Neuronal stem cell (in vitro differentiated cells): ENCODE results near the gene RELA.

Experiments used
- DNase-seq: peaks from one replicate; pipeline ENCODE4 v3.0.0-alpha.2; 2013; ENCODE audit warnings: low spot score
- H2AFZ ChIP-seq: one replicate; pipeline ENCODE4 v1.6.1; 2013; ENCODE audit warnings: mild to moderate bottlenecking, low read length, inconsistent platforms
- H2AK5ac ChIP-seq: 2 replicates; pipeline ENCODE4 v1.6.1; 2013; ENCODE audit warnings: low read depth, mild to moderate bottlenecking, inconsistent platforms, low read length, moderate library complexity, mixed read lengths
- H2BK120ac ChIP-seq: 2 replicates; pipeline ENCODE4 v1.6.1; 2013; ENCODE audit warnings: low read depth, mild to moderate bottlenecking, inconsistent platforms, low read length, moderate library complexity, mixed read lengths
- H2BK12ac ChIP-seq: one replicate; pipeline ENCODE4 v1.6.1; 2013; ENCODE audit warnings: low read length, inconsistent platforms
- H2BK15ac ChIP-seq: 2 replicates; pipeline ENCODE4 v1.6.1; 2013; ENCODE audit warnings: mild to moderate bottlenecking, low read length, inconsistent platforms, mixed read lengths
- H2BK5ac ChIP-seq: one replicate; pipeline ENCODE4 v1.6.1; 2013; ENCODE audit warnings: inconsistent platforms, mild to moderate bottlenecking, low read length, moderate library complexity
- H3K14ac ChIP-seq: one replicate; pipeline ENCODE4 v1.6.1; 2013; ENCODE audit warnings: low read length, inconsistent platforms
- H3K18ac ChIP-seq: 2 replicates; pipeline ENCODE4 v1.6.1; 2013; ENCODE audit warnings: low read length, inconsistent platforms
- H3K23ac ChIP-seq: 2 replicates; pipeline ENCODE4 v1.6.1; 2013; ENCODE audit warnings: low read depth, mild to moderate bottlenecking, mixed read lengths, low read length, inconsistent platforms; ENCODE audit not compliant: poor library complexity
- H3K27ac ChIP-seq: replicated peaks from 3 replicates; pipeline ENCODE4 v1.5.1; 2013; ENCODE audit warnings: low read length, inconsistent platforms
- H3K27me3 ChIP-seq, 3 experiments: 2 replicates each; pipeline ENCODE4 v1.6.1; 2013; ENCODE audit warnings: low read length in 3 of 3, mild to moderate bottlenecking in 2 of 3, inconsistent platforms in 1 of 3, low read depth in 1 of 3, mixed read lengths in 1 of 3, moderate library complexity in 1 of 3; ENCODE audit not compliant: control insufficient read depth in 3 of 3, insufficient read depth in 3 of 3
- H3K36me3 ChIP-seq, 2 donors: replicated peaks in 1 of 2; 2 replicates each; pipeline ENCODE4 v1.6.1; 2013; ENCODE audit warnings: low read length in 2 of 2; ENCODE audit not compliant: control insufficient read depth in 2 of 2, insufficient read depth in 2 of 2
- H3K4ac ChIP-seq: 2 replicates; pipeline ENCODE4 v1.6.1; 2013; ENCODE audit warnings: inconsistent platforms, mild to moderate bottlenecking, low read length, moderate library complexity
- H3K4me1 ChIP-seq, 2 donors: 1 replicate in 1 of 2; 2 replicates in 1 of 2; pipeline ENCODE4 v1.6.1; 2013; ENCODE audit warnings: low read length in 2 of 2, low read depth in 1 of 2; ENCODE audit not compliant: control insufficient read depth in 2 of 2, insufficient read depth in 1 of 2
- H3K4me2 ChIP-seq: one replicate; pipeline ENCODE4 v1.6.1; 2013; ENCODE audit warnings: mild to moderate bottlenecking, low read length, inconsistent platforms; ENCODE audit not compliant: insufficient read depth, poor library complexity, severe bottlenecking
- H3K4me3 ChIP-seq, 2 donors: 2 replicates each; pipeline ENCODE4 v1.5.1; 2013; ENCODE audit warnings: low read length in 2 of 2, mild to moderate bottlenecking in 2 of 2, inconsistent platforms in 1 of 2, moderate library complexity in 1 of 2
- H3K79me1 ChIP-seq: one replicate; pipeline ENCODE4 v1.6.1; 2013; ENCODE audit warnings: low read depth, mild to moderate bottlenecking, inconsistent platforms, low read length, moderate library complexity
- H3K9ac ChIP-seq: one replicate; pipeline ENCODE4 v1.6.1; 2013; ENCODE audit warnings: mild to moderate bottlenecking, low read depth, low read length, inconsistent platforms; ENCODE audit not compliant: poor library complexity
- H3K9me3 ChIP-seq, 2 donors: replicated peaks in 1 of 2; 2 replicates each; pipeline versions ENCODE3 to v1.6.1; 2013; ENCODE audit warnings: low read length in 2 of 2, mild to moderate bottlenecking in 2 of 2, inconsistent platforms in 1 of 2, low read depth in 1 of 2, mixed read lengths in 1 of 2, moderate library complexity in 1 of 2; ENCODE audit not compliant: control insufficient read depth in 2 of 2, insufficient read depth in 1 of 2
- H4K8ac ChIP-seq: one replicate; pipeline ENCODE4 v1.6.1; 2013; ENCODE audit warnings: low read depth, mild to moderate bottlenecking, inconsistent platforms, low read length, moderate library complexity
- H4K91ac ChIP-seq: one replicate; pipeline ENCODE4 v1.6.1; 2013; ENCODE audit warnings: low read length, low read depth, mild to moderate bottlenecking, inconsistent platforms; ENCODE audit not compliant: poor library complexity
- WGBS, 2 donors: extraction: QIAGEN DNeasy Blood & Tissue Kit; methylation state at CpG; one replicate each; pipeline ENCODE4 v1.1.7; 2013; ENCODE audit warnings: missing lambda C conversion rate in 2 of 2, mixed read lengths in 1 of 2; ENCODE audit not compliant: insufficient read length in 2 of 2, insufficient replicate concordance in 1 of 2; ENCODE audit errors: extremely low coverage in 2 of 2; 5-methylcytosine and 5-hydroxymethylcytosine counted together

The RELA gene

DNA sequence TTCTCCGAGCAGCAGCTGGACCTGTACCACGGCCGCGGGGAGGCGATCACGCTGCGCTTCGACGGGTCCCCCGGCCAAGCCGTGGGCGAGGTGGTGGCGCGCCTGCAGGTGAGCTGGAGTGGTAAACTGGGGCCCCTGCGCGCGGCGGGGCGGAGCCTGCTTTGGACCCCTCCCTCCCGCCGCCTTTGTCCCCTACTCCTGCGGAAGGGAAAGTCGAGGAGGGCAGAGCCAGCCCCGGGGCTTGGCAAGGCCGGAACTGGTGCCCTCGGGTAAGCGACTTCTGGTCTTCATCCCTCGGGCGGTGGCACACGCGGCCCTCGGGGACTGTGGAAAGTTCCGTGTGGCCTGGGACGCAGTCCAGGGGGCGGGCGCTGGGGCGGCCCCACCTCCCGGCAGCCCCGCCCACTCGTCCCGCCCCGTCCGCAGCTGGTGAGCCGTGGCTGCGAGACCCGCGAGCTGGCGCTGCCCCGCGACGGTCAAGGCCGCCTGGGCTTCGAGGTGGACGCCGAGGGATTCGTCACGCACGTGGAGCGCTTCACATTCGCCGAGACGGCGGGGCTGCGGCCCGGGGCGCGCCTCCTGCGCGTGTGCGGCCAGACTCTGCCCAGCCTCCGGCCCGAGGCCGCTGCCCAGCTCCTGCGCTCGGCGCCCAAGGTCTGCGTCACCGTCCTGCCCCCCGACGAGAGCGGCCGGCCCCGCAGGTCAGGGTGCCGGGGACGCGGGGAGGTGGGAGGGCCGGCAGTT, 15.6 kb downstream of the RELA start:
- H3K9ac ChIP-seq: no peak overlapping the region
- peaks cover 6 to 14% of the 10 kb centered on the region in 2 donors for H3K4me1 ChIP-seq
- peak overlapping the region in 1 of 2 donors; percentile 81 for H3K4me3 ChIP-seq
- WGBS, 2 donors: no CpG with 5 or more reads among the region's 87 CpGs
- peaks cover 0 to 20% (median 0%) of the 10 kb centered on the region in 3 experiments for H3K27me3 ChIP-seq
- H3K79me1 ChIP-seq: no peaks in the 10 kb centered on the region
- H3K27ac ChIP-seq: no peak overlapping the region
- peak overlapping the region; percentile 71 for H3K14ac ChIP-seq
- H3K36me3 ChIP-seq: peaks cover 0 to 27% of the 10 kb centered on the region in 2 donors
- H2BK12ac ChIP-seq: peak overlapping the region; percentile 73
- peak overlapping the region; percentile 94 for H2BK15ac ChIP-seq
- H4K91ac ChIP-seq: no peak overlapping the region
- DNase-seq: peak; percentile 17
- H3K23ac ChIP-seq: peak overlapping the region; percentile 89
- no peak overlapping the region for H3K4ac ChIP-seq
- H4K8ac ChIP-seq: no peak overlapping the region
- H3K18ac ChIP-seq: peak overlapping the region; percentile 87
- H2AK5ac ChIP-seq: peak overlapping the region; percentile 92
- no peaks in the 10 kb centered on the region for H3K9me3 ChIP-seq
- H2AFZ ChIP-seq: no peak overlapping the region
- H2BK120ac ChIP-seq: peak overlapping the region; percentile 72
- H3K4me2 ChIP-seq: peak overlapping the region; percentile 69
- no peak overlapping the region for H2BK5ac ChIP-seq

DNA sequence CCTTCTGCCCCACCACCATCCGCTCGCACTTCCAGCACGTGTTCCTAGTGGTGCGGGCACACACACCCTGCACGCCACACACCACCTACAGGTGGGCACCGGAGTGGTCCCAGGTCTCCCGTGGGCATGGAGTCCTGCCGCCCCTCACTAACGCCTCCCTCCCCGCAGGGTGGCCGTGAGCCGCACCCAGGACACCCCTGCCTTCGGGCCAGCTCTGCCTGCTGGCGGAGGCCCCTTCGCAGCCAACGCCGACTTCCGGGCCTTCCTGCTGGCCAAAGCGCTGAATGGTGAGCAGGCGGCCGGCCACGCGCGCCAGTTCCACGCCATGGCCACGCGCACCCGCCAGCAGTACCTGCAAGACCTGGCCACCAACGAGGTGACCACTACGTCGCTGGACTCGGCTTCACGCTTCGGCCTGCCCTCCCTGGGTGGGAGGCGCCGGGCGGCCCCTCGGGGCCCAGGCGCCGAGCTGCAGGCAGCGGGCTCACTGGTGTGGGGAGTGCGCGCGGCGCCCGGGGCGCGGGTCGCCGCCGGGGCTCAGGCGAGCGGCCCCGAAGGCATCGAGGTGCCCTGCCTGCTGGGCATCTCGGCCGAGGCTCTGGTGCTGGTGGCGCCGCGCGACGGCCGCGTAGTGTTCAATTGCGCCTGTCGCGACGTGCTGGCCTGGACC, 16.3 kb downstream of the RELA start:
- Histone ChIP-seq H3K18ac (peak overlapping the region; percentile 87), H3K27ac (no peak overlapping the region), H3K4me2 (peak overlapping the region; percentile 69), H2BK120ac (no peak overlapping the region), H3K4me1 (peaks cover 0 to 12% of the 10 kb centered on the region in 2 donors), H2AK5ac (peak overlapping the region; percentile 92), H3K23ac (peak overlapping the region; percentile 89), H3K4ac (peak overlapping the region; percentile 66), H2BK12ac (peak overlapping the region; percentile 73), H3K27me3 (peaks cover 0 to 20% (median 0%) of the 10 kb centered on the region in 3 experiments), H2AFZ (no peak overlapping the region), H3K79me1 (no peaks in the 10 kb centered on the region), H4K8ac (peak overlapping the region; percentile 65), H4K91ac (no peak overlapping the region), H3K9ac (peak overlapping the region; percentile 21), H2BK5ac (no peak overlapping the region), H3K9me3 (no peaks in the 10 kb centered on the region), H3K36me3 (peaks cover 0 to 32% of the 10 kb centered on the region in 2 donors), H3K4me3 (peak overlapping the region in 1 of 2 donors; percentile 81), H2BK15ac (peak overlapping the region; percentile 94), H3K14ac (peak overlapping the region; percentile 71)
- no CpG with 5 or more reads among the region's 68 CpGs for WGBS, 2 donors
- DNase-seq: no peak

DNA sequence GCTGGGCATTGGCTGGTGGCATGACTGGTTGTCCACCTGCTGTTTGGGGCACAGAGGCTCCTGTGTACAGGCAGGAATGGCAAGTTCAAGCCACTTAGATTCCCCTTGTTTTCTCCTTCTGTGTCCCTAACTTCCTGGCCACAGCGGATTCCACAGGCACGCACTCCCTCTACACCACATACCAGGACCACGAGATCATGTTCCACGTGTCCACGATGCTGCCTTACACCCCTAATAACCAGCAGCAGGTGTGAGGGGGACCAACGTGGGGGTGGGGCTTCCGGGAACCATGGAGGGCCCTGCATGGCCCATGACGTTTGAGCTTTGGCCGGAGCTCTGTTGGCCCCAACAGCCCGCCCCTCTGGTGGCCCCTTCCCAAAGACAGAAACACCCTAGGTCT, 17.0 kb downstream of the RELA start:
- no peak overlapping the region for H2BK15ac ChIP-seq
- WGBS, 2 donors: no CpG with 5 or more reads among the region's 10 CpGs
- H2BK120ac ChIP-seq: no peak overlapping the region
- H3K4me1 ChIP-seq: peaks cover 0 to 12% of the 10 kb centered on the region in 2 donors
- H3K27me3 ChIP-seq: peaks cover 0 to 20% (median 0%) of the 10 kb centered on the region in 3 experiments
- H3K27ac ChIP-seq: no peak overlapping the region
- H3K18ac ChIP-seq: no peak overlapping the region
- peak overlapping the region; percentile 34 for H3K23ac ChIP-seq
- H3K4me3 ChIP-seq: no peak overlapping the region
- H3K4ac ChIP-seq: no peak overlapping the region
- H2AK5ac ChIP-seq: peak overlapping the region; percentile 11
- no peak overlapping the region for H3K14ac ChIP-seq
- H4K91ac ChIP-seq: no peak overlapping the region
- H2BK12ac ChIP-seq: no peak overlapping the region
- H3K9ac ChIP-seq: no peak overlapping the region
- no peak overlapping the region for H3K4me2 ChIP-seq
- DNase-seq: no peak
- no peaks in the 10 kb centered on the region for H3K79me1 ChIP-seq
- no peak overlapping the region for H4K8ac ChIP-seq
- H3K36me3 ChIP-seq: peaks cover 0 to 37% of the 10 kb centered on the region in 2 donors
- H2BK5ac ChIP-seq: no peak overlapping the region
- H2AFZ ChIP-seq: no peak overlapping the region
- H3K9me3 ChIP-seq: no peaks in the 10 kb centered on the region

DNA sequence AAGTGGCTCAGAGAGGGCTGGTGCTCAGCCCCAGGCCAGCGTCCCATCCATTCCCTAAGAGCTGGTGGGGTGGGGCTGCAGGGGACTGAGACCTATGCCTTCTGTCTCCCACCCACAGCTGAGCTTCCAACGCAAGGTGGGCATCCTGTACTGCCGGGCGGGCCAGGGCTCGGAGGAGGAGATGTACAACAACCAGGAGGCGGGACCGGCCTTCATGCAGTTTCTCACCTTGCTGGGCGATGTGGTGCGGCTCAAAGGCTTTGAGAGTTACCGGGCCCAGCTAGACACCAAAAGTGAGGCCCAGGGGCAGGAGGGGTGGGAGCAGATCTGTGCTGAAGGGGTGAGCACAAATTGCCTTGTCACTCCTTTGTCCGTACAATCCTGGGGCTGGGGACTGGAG, 17.9 kb downstream of the RELA start:
- H4K91ac ChIP-seq: no peak overlapping the region
- H3K9ac ChIP-seq: no peak overlapping the region
- peaks cover 0 to 20% (median 0%) of the 10 kb centered on the region in 3 experiments for H3K27me3 ChIP-seq
- no CpG with 5 or more reads among the region's 11 CpGs for WGBS, 2 donors
- peak overlapping the region; percentile 57 for H3K18ac ChIP-seq
- H2BK15ac ChIP-seq: peak overlapping the region; percentile 55
- no peak overlapping the region for H2AFZ ChIP-seq
- H3K4me3 ChIP-seq: no peak overlapping the region
- H4K8ac ChIP-seq: no peak overlapping the region
- no peak overlapping the region for H2BK12ac ChIP-seq
- H3K4me2 ChIP-seq: no peak overlapping the region
- no peak overlapping the region for H2AK5ac ChIP-seq
- H3K4ac ChIP-seq: peak overlapping the region; percentile 53
- peaks cover 0 to 10% of the 10 kb centered on the region in 2 donors for H3K4me1 ChIP-seq
- H3K14ac ChIP-seq: no peak overlapping the region
- H3K79me1 ChIP-seq: no peaks in the 10 kb centered on the region
- H3K23ac ChIP-seq: peak overlapping the region; percentile 25
- no peak for DNase-seq
- peaks cover 0 to 34% of the 10 kb centered on the region in 2 donors for H3K36me3 ChIP-seq
- H3K9me3 ChIP-seq: no peaks in the 10 kb centered on the region
- no peak overlapping the region for H2BK120ac ChIP-seq
- no peak overlapping the region for H3K27ac ChIP-seq
- H2BK5ac ChIP-seq: no peak overlapping the region
